Measurements from ENCODE around the gene EPHB6. TPM values are rescaled to one million over a fixed set of nuclear protein-coding genes. Genes with fewer than 3 reads are reported as not detected.

The EPHB6 gene
- total RNA-seq, 1 experiment from 2014 or later = 12.6 TPM

GRCh38 chr7:142884286-142884640, 29.4 kb downstream of the EPHB6 start:
- H2AFZ ChIP-seq (ENCODE audit: low read depth, low read length, poor library complexity, severe bottlenecking) = no peak overlapping the region
- BruUV-seq (replicated peaks) = no TSS peak
- H3K4me1 ChIP-seq (ENCODE audit: control insufficient read depth in 1 of 2, insufficient read depth in 2 of 2, low read length in 2 of 2) = peaks cover 4 to 10% of the 10 kb centered on the region in 2 experiments; a peak in 3 of 4 replicates
- H3K4me3 ChIP-seq (replicated peaks in 1 of 2; ENCODE audit: low read depth in 1 of 2, low read length in 2 of 2) = no peak overlapping the region
- H3K4me2 ChIP-seq (ENCODE audit: low read length) = no peak overlapping the region
- H3K27me3 ChIP-seq (ENCODE audit: insufficient read depth, low read length) = peaks cover 5% of the 10 kb centered on the region; the same call in 1 of the 2 replicates
- no peak for DNase-seq (ENCODE audit: low read depth, low spot score)
- H3K27ac ChIP-seq (ENCODE audit: low read depth, low read length) = no peak overlapping the region
- no peaks in the 10 kb centered on the region for H3K79me2 ChIP-seq (ENCODE audit: insufficient read depth, low read length)
- H3K9me3 ChIP-seq (ENCODE audit: control insufficient read depth in 1 of 2, insufficient read depth in 1 of 2, low read depth in 1 of 2, low read length in 2 of 2) = no peaks in the 10 kb centered on the region
- H3K9me2 ChIP-seq (ENCODE audit: insufficient read depth) = no peaks in the 10 kb centered on the region
- H3K9ac ChIP-seq (ENCODE audit: low read length) = no peak overlapping the region
- H4K20me1 ChIP-seq (ENCODE audit: insufficient read depth) = no peaks in the 10 kb centered on the region
- POLR2A ChIA-PET = no interaction called here
- no peaks in the 10 kb centered on the region for H3K36me3 ChIP-seq (ENCODE audit: control insufficient read depth in 1 of 2, insufficient read depth in 2 of 2, low read length in 2 of 2)
- RAD21 ChIA-PET (ENCODE audit: low non-redundant PET in 1 of 2, low total read pairs in 2 of 2, uncharacterized antibody in 2 of 2, unreplicated experiment in 2 of 2) = no interaction called here
- CTCF ChIA-PET = no interaction called here
- intact Hi-C loops (cut with micrococcal nuclease) = no loop called here
- ATAC-seq = no peak
- no peak for TF ChIP-seq ZBTB33 (IDR thresholded peaks at IDR 0.05; ENCODE audit: extremely low read depth, insufficient replicate concordance, low read length)
- no peak for TF ChIP-seq CBX3 (IDR thresholded peaks at IDR 0.05; ENCODE audit: low read depth)
- TF ChIP-seq ZNF274 (IDR thresholded peaks at IDR 0.05; ENCODE audit: low read depth, low read length) = no peak
- TF ChIP-seq EGR1 (IDR thresholded peaks at IDR 0.05; ENCODE audit: low read depth) = no peak
- TF ChIP-seq EZH2 (IDR thresholded peaks at IDR 0.05) = no peak
- no peak for TF ChIP-seq SP1 (IDR thresholded peaks at IDR 0.05; ENCODE audit: low read depth)
